Lung (tissue), 12 donors: ENCODE measurements around the gene NDUFC1. TPM values are rescaled to one million over a fixed set of nuclear protein-coding genes. Genes with fewer than 3 reads are reported as not detected.
A peak's percentile ranks its signal among the peaks of the same experiment; 100 is the strongest.

Source experiments
- ATAC-seq: fragments of 200-7000 bp; cut with Tn5 transposase; one replicate; pipeline ENCODE4 v1.9.1; 2020; ENCODE audit warnings: moderate number of reproducible peaks; ENCODE audit not compliant: insufficient read depth, low FRiP score
- DNase-seq, 3 donors: peaks; one replicate each; pipeline ENCODE4 v3.0.0-alpha.2; 2013 to 2017
- H3K27ac ChIP-seq, 2 donors: one replicate each; pipeline ENCODE4 v1.5.1; 2013; ENCODE audit warnings: mild to moderate bottlenecking in 2 of 2, moderate library complexity in 2 of 2, control low read depth in 1 of 2, inconsistent platforms in 1 of 2, low read depth in 1 of 2, low read length in 1 of 2
- H3K27me3 ChIP-seq, 3 donors: one replicate each; pipeline ENCODE4 v1.5.1; 2013; ENCODE audit warnings: low read length in 2 of 3; ENCODE audit not compliant: control insufficient read depth in 3 of 3, insufficient read depth in 3 of 3
- H3K36me3 ChIP-seq, 4 donors: one replicate each; pipeline ENCODE4 v1.5.1; 2013; ENCODE audit warnings: low read length in 4 of 4, mild to moderate bottlenecking in 1 of 4, moderate library complexity in 1 of 4; ENCODE audit not compliant: control insufficient read depth in 4 of 4, insufficient read depth in 4 of 4
- H3K4me1 ChIP-seq, 5 donors: one replicate each; pipeline ENCODE4 v1.5.1; 2013; ENCODE audit warnings: low read length in 5 of 5, mild to moderate bottlenecking in 2 of 5, moderate library complexity in 1 of 5; ENCODE audit not compliant: control insufficient read depth in 5 of 5, insufficient read depth in 5 of 5
- H3K4me3 ChIP-seq: one replicate; pipeline ENCODE4 v1.5.1; 2013; ENCODE audit warnings: mild to moderate bottlenecking, control low read depth, moderate library complexity
- H3K9ac ChIP-seq, 2 donors: one replicate each; pipeline ENCODE4 v1.5.1; 2013; ENCODE audit warnings: low read length in 2 of 2, control low read depth in 1 of 2; ENCODE audit not compliant: insufficient read depth in 1 of 2
- H3K9me3 ChIP-seq, 4 donors: one replicate each; pipeline ENCODE4 v1.5.1; 2013; ENCODE audit warnings: low read length in 3 of 4, mild to moderate bottlenecking in 1 of 4, moderate library complexity in 1 of 4; ENCODE audit not compliant: control insufficient read depth in 4 of 4, insufficient read depth in 3 of 4
- WGBS, 2 donors: extraction: QIAGEN DNeasy Blood & Tissue Kit; methylation state at CpG; one replicate each; pipeline ENCODE4 v1.1.7; 2013; 5-methylcytosine and 5-hydroxymethylcytosine counted together
- polyA plus RNA-seq, 2 donors: library from polyadenylated mRNA; stranded (reverse); fragments of 200-250 nt; gene quantifications; one replicate each; pipeline ENCODE4 v1.2.1, GENCODE V29; 2013
- total RNA-seq, 2 donors: library from RNA; depleted of rRNA in 1 of 2; stranded (reverse); fragments of >200 nt in 1 of 2; gene quantifications; one replicate each; pipeline ENCODE4 v1.2.1, GENCODE V29; 2014 to 2021
- TF ChIP-seq, protein P1 (sequence below): IDR thresholded peaks from 2 replicates; pipeline ENCODE4 v1.5.1; 2012; ENCODE audit warnings: mild to moderate bottlenecking; ENCODE audit errors: control extremely low read depth, extremely low read depth
- donor health status: control.
- donor health status: control.
- donor health status: Bipolar disorder and iron deficiency.
- donor health status: healthy.
- donor health status: DM: yes; HTN: yes; CAD: no.

NDUFC1 gene
- total and polyA plus RNA-seq, 4 donors: 45.0 to 122 (median 52.0) TPM

DNA sequence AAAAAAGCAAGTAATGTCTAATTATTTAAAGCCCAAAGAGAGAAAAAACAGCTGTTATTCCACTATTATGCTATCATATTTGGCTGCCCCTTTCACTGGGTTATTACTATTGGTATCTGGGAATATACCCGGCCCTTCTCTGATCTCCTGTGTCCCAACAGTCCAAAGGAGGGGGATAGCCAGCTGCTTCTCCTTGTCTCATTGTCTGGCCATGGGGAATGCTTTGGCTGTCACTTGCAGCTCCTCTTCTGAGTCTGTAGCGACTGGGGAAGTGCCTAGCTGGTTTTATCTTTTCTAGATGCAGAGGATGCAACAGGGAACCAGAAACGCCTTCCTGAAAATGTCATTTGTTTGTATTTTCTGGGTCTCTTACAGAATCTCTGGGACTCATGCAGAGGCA is 56.1 kb downstream of the NDUFC1 start:
- no peak for ATAC-seq
- H3K4me1 ChIP-seq: peaks cover 0 to 3% (median 0%) of the 10 kb centered on the region in 5 donors
- 74 to 75% methylated on average over 3 of the region's 3 CpGs for WGBS, 2 donors
- DNase-seq: peak in 1 of 3 donors; percentile 23
- no peak overlapping the region for H3K27ac ChIP-seq
- no peaks in the 10 kb centered on the region for H3K27me3 ChIP-seq
- no peak overlapping the region for H3K9ac ChIP-seq
- no peaks in the 10 kb centered on the region for H3K9me3 ChIP-seq
- H3K36me3 ChIP-seq: no peaks in the 10 kb centered on the region
- H3K4me3 ChIP-seq: no peak overlapping the region
- TF ChIP-seq, protein P1, sequence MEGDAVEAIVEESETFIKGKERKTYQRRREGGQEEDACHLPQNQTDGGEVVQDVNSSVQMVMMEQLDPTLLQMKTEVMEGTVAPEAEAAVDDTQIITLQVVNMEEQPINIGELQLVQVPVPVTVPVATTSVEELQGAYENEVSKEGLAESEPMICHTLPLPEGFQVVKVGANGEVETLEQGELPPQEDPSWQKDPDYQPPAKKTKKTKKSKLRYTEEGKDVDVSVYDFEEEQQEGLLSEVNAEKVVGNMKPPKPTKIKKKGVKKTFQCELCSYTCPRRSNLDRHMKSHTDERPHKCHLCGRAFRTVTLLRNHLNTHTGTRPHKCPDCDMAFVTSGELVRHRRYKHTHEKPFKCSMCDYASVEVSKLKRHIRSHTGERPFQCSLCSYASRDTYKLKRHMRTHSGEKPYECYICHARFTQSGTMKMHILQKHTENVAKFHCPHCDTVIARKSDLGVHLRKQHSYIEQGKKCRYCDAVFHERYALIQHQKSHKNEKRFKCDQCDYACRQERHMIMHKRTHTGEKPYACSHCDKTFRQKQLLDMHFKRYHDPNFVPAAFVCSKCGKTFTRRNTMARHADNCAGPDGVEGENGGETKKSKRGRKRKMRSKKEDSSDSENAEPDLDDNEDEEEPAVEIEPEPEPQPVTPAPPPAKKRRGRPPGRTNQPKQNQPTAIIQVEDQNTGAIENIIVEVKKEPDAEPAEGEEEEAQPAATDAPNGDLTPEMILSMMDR: no peak

DNA sequence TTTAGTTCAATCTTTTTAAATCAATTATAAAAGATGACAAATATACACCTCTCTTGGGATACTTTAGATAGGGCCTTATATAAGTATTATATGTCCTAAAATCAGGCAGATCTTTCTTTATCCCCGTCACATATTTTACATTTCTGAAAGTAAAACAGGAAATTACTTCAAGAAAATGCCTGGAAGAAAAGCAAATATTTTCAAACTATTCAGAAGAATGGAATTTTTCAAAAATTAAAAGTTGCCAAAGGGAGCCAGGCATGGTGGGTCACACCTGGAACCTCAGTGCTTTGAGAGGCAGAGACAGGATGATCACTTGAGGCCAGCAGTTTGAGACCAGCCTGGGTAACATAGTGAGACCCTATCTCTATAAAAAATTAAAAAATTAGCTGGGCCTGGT is 56.7 kb downstream of the NDUFC1 start:
- Histone ChIP-seq H3K27ac (no peak overlapping the region), H3K9me3 (no peaks in the 10 kb centered on the region), H3K4me1 (peaks cover 0 to 3% (median 0%) of the 10 kb centered on the region in 5 donors), H3K27me3 (no peaks in the 10 kb centered on the region), H3K36me3 (no peaks in the 10 kb centered on the region), H3K4me3 (no peak overlapping the region), H3K9ac (no peak overlapping the region)
- TF ChIP-seq, protein P1: no peak
- no peak for ATAC-seq
- DNase-seq: no peak
- WGBS, 2 donors: 68 to 86% methylated on average over 1 of the region's 1 CpG

DNA sequence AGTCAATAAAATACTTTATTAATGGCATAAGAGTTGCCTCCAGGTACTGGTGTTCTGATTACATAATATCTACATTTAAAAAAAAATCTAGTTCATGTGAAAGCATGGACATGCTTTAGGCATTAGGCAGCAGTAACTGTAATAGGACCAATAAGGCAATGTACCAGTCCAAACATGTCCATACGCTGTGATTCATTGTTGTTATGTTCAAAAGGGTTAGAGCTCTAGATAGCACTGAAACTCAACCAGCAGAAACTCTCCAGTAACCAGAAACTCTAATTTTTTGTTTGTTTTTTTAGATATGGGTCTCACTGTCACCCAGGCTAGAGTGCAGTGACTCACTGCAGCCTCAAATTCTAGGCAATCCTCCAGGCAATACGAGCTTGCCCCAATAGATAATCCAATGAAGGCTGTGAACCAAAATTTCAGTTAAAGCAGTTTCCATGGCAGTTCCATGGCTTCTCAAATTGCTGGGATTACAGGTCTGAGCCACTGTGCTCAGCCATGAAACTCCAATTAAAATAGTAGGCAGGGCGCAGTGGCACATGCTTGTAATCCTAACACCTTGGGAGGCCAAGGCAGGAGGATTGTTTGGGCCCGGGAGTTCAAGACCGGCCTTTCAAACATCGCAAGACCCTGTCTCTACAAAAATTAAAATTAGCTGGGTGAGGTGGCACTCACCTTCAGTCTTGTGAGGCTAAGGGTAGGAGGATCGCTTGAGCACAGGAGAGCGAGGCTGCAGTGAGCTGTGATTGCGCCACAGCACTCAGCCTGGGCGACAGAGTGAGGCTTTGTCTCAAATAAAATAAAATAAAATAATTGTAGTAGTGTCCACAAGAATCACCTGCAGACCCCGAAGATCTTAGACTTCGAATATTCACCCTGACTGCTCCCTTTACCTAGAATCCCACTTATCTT is 58.6 kb downstream of the NDUFC1 start:
- no peak overlapping the region for H3K9ac ChIP-seq
- no peaks in the 10 kb centered on the region for H3K36me3 ChIP-seq
- H3K27ac ChIP-seq: no peak overlapping the region

More for the DNA sequence above, 58.6 kb downstream of the NDUFC1 start:
- WGBS, 2 donors: 90 to 93% methylated on average over 12 of the region's 12 CpGs
- peaks cover 0 to 2% (median 0%) of the 10 kb centered on the region in 4 donors for H3K9me3 ChIP-seq
- H3K4me3 ChIP-seq: no peak overlapping the region
- TF ChIP-seq, protein P1: no peak
- peaks cover 0 to 3% (median 0%) of the 10 kb centered on the region in 5 donors for H3K4me1 ChIP-seq
- DNase-seq (no peak), ATAC-seq (peak; percentile 64)
- no peaks in the 10 kb centered on the region for H3K27me3 ChIP-seq
